Parathyroid adenoma (tissue), 2 donors: ENCODE measurements around the gene P2RY1.
"Not testable (repeated sequence)": the region's sequence is repeated elsewhere in the genome, so short reads cannot be mapped to it uniquely, and the experiment has no call there.

Experiments
- H2AFZ ChIP-seq: fragments of 300-600 bp; sonication (generic); one replicate; pipeline ENCODE4 v1.7.0; 2017; ENCODE audit warnings: antibody characterized with exemption, mild to moderate bottlenecking
- H3K27ac ChIP-seq: fragments of 300-600 bp; sonication (generic); one replicate; pipeline ENCODE4 v1.7.0; 2017
- H3K27me3 ChIP-seq: fragments of 300-600 bp; sonication (generic); one replicate; pipeline ENCODE4 v1.7.0; 2017; ENCODE audit warnings: low read length; ENCODE audit not compliant: control insufficient read depth, insufficient read depth
- H3K36me3 ChIP-seq: fragments of 300-600 bp; sonication (generic); one replicate; pipeline ENCODE4 v1.7.0; 2017; ENCODE audit warnings: low read length; ENCODE audit not compliant: control insufficient read depth, insufficient read depth
- H3K4me1 ChIP-seq: fragments of 300-600 bp; sonication (generic); one replicate; pipeline ENCODE4 v1.7.0; 2017; ENCODE audit warnings: control low read depth
- H3K4me2 ChIP-seq: fragments of 300-600 bp; sonication (generic); one replicate; pipeline ENCODE4 v1.7.0; 2017; ENCODE audit warnings: low read length
- H3K4me3 ChIP-seq: fragments of 300-600 bp; sonication (generic); one replicate; pipeline ENCODE4 v1.7.0; 2017; ENCODE audit warnings: low read depth, low read length
- H3K79me2 ChIP-seq: fragments of 300-600 bp; sonication (generic); one replicate; pipeline ENCODE4 v1.7.0; 2017; ENCODE audit warnings: control low read depth
- H3K9ac ChIP-seq: fragments of 300-600 bp; sonication (generic); one replicate; pipeline ENCODE4 v1.7.0; 2017; ENCODE audit warnings: mild to moderate bottlenecking
- H3K9me3 ChIP-seq: fragments of 300-600 bp; sonication (generic); one replicate; pipeline ENCODE4 v1.7.0; 2017; ENCODE audit warnings: low read length; ENCODE audit not compliant: control insufficient read depth
- TF ChIP-seq, protein P1 (sequence below): fragments of 300-600 bp; sonication (generic); IDR thresholded peaks from one replicate; pipeline ENCODE4 v1.7.0; 2017; ENCODE audit warnings: antibody characterized with exemption, mild to moderate bottlenecking
- donor health status: primary hyperparathyroidism.

The P2RY1 gene

DNA sequence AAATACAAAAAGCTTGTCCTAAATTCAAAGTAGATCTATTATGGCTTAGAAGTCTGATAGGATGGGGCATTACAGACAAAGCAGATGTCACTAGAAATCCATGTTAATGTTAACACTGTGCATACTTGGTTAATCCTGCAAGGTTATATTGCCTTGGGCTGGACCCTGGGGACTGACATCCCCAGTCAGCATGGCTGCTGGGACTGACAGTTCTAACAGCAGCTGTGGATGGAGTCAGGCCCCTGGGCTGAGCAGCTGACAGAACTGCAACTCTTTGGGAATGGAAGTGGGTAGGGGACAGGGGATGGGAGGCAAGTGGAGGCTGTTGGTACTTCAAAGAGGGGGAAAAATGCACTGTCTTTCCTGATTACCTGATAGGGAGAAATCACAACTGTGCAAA is 7.5 kb downstream of the P2RY1 start:
- Histone ChIP-seq H3K9me3 (no peaks in the 10 kb centered on the region), H3K36me3 (no peaks in the 10 kb centered on the region), H2AFZ (no peak overlapping the region), H3K4me2 (no peak overlapping the region), H3K9ac (no peak overlapping the region), H3K27me3 (no peaks in the 10 kb centered on the region), H3K27ac (no peak overlapping the region), H3K4me3 (no peak overlapping the region), H3K79me2 (no peaks in the 10 kb centered on the region), H3K4me1 (no peaks in the 10 kb centered on the region)
- TF ChIP-seq, protein P1, sequence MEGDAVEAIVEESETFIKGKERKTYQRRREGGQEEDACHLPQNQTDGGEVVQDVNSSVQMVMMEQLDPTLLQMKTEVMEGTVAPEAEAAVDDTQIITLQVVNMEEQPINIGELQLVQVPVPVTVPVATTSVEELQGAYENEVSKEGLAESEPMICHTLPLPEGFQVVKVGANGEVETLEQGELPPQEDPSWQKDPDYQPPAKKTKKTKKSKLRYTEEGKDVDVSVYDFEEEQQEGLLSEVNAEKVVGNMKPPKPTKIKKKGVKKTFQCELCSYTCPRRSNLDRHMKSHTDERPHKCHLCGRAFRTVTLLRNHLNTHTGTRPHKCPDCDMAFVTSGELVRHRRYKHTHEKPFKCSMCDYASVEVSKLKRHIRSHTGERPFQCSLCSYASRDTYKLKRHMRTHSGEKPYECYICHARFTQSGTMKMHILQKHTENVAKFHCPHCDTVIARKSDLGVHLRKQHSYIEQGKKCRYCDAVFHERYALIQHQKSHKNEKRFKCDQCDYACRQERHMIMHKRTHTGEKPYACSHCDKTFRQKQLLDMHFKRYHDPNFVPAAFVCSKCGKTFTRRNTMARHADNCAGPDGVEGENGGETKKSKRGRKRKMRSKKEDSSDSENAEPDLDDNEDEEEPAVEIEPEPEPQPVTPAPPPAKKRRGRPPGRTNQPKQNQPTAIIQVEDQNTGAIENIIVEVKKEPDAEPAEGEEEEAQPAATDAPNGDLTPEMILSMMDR = no peak

DNA sequence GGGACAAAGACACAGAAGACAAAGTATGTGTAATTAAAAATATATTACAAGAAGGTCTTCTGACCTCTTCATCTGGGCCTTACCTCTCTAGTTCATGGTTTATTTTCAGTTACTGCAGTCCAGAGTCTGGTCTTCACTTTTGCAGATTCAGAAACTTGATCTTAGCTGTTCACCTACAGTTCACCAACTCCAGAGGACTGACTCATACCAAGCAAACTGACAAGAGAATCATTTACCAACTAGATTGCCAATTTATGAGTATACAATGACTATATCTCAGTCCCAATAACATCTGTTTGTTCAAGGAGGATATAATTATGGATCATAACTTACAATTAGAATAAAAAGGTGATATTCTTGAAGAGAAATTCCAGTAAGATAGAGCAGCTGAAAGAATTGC is 9.0 kb downstream of the P2RY1 start:
- Histone ChIP-seq H3K4me2 (no peak overlapping the region), H3K79me2 (no peaks in the 10 kb centered on the region), H3K9me3 (no peaks in the 10 kb centered on the region), H3K27me3 (no peaks in the 10 kb centered on the region), H3K4me3 (no peak overlapping the region), H3K4me1 (no peaks in the 10 kb centered on the region), H2AFZ (no peak overlapping the region), H3K9ac (no peak overlapping the region), H3K36me3 (no peaks in the 10 kb centered on the region), H3K27ac (no peak overlapping the region)
- TF ChIP-seq, protein P1 = no peak

DNA sequence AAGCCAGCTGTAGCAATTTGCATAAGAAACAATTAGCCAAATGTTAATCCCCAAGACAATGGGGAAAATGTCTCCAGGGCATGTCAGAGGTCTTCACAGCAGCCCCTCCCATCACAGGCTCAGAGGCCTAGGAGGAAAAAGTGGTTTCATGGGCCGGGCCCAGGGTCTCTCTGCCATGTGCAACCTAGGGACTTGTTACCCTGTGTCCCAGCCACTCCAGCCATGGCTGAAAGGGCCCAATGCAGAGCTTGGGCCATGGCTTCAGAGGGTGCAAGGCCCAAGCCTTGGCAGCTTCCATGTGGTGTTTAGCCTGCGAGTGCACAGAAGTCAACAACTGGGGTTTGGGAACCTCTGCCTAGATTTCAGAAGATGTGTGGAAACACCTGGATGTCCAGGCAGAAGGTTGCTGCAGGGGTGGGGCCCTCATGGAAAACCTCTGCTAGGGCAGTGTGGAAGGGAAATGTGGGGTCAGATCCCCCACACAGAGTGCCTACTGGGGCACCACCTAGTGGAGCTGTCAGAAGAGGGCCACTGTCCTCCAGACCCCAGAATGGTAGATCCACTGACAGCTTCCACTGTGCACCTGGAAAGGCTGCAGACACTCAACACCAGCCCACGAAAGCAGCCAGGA is 11.8 kb downstream of the P2RY1 start:
- H3K9ac ChIP-seq, H3K4me2 ChIP-seq, H3K36me3 ChIP-seq, H3K9me3 ChIP-seq, H3K79me2 ChIP-seq, H3K4me3 ChIP-seq, H3K27ac ChIP-seq, H2AFZ ChIP-seq, H3K27me3 ChIP-seq, H3K4me1 ChIP-seq: not testable (repeated sequence)

DNA sequence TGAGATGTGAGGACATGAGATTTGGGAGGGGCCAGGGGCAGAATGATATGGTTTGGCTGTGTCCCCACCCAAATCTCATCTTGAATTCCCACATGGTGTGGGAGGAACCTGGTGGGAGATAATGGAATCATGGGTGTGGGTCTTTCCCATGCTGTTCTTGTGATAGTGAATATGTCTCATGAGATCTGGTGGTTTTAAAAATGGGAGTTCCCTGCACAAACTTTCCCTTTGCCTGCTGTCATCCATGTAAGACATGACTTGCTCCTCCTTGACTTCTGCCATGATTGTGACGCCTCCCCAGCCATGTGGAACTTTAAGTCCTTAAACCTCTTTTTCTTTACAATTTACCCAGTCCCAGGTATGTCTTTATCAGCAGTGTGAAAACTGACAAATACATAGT is 12.7 kb downstream of the P2RY1 start:
- not testable (repeated sequence) for H3K9me3 ChIP-seq, H3K4me3 ChIP-seq, H3K4me1 ChIP-seq, H3K36me3 ChIP-seq, H3K27ac ChIP-seq, H3K79me2 ChIP-seq, H2AFZ ChIP-seq, H3K27me3 ChIP-seq, H3K4me2 ChIP-seq, H3K9ac ChIP-seq

DNA sequence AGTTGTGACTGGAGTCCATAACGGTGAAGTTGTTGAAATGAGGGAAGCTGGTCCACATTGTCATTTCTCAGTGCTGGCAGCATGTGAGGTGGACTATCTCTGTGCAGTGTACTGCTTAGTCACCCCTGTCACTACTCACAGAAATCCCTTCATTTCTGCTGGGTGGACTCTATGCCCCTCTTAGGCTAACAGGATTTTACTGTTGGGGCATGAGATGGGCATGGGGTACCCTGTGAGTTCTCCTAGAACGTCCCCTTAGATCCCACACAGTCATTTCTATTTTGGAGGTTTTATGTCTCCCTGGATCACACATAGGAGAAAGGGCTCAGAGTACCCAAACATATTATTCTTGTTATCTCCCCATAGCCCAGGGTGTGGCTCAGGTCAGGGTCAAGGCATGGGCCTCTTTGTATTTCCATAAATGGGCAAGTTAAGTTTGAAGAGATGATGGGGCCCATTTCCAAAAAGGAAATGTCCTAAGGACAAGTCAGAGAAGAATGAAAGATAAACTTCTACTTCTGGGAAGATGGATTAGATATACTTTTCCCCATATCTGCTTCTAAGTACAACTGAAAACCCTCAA is 15.2 kb downstream of the P2RY1 start:
- Histone ChIP-seq H3K27me3 (no peaks in the 10 kb centered on the region), H3K4me2 (no peak overlapping the region), H3K4me3 (no peak overlapping the region), H3K9ac (no peak overlapping the region), H2AFZ (no peak overlapping the region), H3K27ac (no peak overlapping the region), H3K4me1 (no peaks in the 10 kb centered on the region), H3K79me2 (no peaks in the 10 kb centered on the region), H3K9me3 (no peaks in the 10 kb centered on the region), H3K36me3 (no peaks in the 10 kb centered on the region)
- TF ChIP-seq, protein P1 = no peak

DNA sequence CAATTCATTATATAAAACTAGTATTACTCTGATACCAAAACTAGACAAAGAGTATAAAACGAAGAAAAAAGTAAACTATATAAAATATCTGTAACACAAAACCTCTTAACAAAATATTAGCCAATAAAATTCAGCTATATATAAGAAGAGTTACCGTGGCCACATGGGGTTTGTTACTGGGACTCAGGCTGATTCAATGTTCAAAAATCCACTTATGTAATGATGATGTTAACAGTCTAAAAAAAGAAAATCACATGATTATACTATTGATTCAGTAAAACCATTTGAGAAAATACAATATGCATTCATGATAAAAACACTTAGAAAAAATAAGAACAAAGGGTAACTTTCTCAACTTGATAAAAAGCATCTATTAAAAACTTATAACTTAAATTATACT is 18.3 kb downstream of the P2RY1 start:
- H2AFZ ChIP-seq = no peak overlapping the region
- no peaks in the 10 kb centered on the region for H3K36me3 ChIP-seq
- H3K4me3 ChIP-seq = no peak overlapping the region
- H3K79me2 ChIP-seq = no peaks in the 10 kb centered on the region
- TF ChIP-seq, protein P1 = no peak
- no peaks in the 10 kb centered on the region for H3K4me1 ChIP-seq
- no peak overlapping the region for H3K4me2 ChIP-seq
- no peaks in the 10 kb centered on the region for H3K9me3 ChIP-seq
- no peak overlapping the region for H3K27ac ChIP-seq
- no peak overlapping the region for H3K9ac ChIP-seq
- H3K27me3 ChIP-seq = no peaks in the 10 kb centered on the region
